ENCODE data around the gene RNF186.

DNA sequence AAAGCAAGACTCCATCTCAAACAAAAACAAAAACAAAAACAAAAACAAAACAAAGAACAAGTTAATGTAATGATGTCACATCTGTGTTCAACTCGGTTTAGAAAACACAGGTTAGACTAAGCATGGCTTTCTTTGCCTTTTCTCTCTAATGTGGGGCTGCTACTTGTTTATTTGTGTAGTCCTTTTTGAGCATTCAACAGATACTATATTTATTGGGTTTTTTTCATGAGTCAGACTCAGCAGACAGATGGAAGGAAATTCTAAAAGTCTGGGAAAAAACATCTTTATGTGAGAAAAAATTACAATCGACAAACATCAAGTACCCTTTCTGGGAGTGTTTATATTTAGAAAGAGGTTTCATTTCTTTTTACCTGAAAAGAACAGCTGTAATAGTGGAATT, 44.8 kb upstream of the RNF186 start:
- TF ChIP-seq, protein P1, sequence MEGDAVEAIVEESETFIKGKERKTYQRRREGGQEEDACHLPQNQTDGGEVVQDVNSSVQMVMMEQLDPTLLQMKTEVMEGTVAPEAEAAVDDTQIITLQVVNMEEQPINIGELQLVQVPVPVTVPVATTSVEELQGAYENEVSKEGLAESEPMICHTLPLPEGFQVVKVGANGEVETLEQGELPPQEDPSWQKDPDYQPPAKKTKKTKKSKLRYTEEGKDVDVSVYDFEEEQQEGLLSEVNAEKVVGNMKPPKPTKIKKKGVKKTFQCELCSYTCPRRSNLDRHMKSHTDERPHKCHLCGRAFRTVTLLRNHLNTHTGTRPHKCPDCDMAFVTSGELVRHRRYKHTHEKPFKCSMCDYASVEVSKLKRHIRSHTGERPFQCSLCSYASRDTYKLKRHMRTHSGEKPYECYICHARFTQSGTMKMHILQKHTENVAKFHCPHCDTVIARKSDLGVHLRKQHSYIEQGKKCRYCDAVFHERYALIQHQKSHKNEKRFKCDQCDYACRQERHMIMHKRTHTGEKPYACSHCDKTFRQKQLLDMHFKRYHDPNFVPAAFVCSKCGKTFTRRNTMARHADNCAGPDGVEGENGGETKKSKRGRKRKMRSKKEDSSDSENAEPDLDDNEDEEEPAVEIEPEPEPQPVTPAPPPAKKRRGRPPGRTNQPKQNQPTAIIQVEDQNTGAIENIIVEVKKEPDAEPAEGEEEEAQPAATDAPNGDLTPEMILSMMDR (optimal IDR thresholded peaks at IDR 0.05 in 1 of 3, IDR thresholded peaks at IDR 0.05 in 1 of 3, conservative IDR thresholded peaks at IDR 0.05 in 1 of 3; ENCODE audit: extremely low read depth in 1 of 3, insufficient read depth in 2 of 3, low read length in 3 of 3): no peak
- TF ChIP-seq EZH2 (IDR thresholded peaks at IDR 0.05; ENCODE audit: low read length): no peak
